HFF-Myc (cell line): ENCODE results near the gene PI4KA.
"Not testable (repeated sequence)": the region's sequence is repeated elsewhere in the genome, so short reads cannot be mapped to it uniquely, and the experiment has no call there.

ENCODE experiments used
- DNase-seq: peaks from one replicate; pipeline ENCODE4 v3.0.0-alpha.2; 2011; ENCODE audit warnings: low read depth; ENCODE audit errors: extremely low read depth
- H3K4me3 ChIP-seq: replicated peaks from 2 replicates; pipeline ENCODE4 v1.5.1; 2011; ENCODE audit warnings: low read depth, mild to moderate bottlenecking, control low read depth, low read length
- CTCF ChIP-seq: IDR thresholded peaks from 2 replicates; pipeline ENCODE4 v1.5.1; 2012; ENCODE audit warnings: mild to moderate bottlenecking, low read depth, low read length, control low read depth; ENCODE audit errors: missing control alignments

The PI4KA gene

GRCh38 chr22:20834725-20835124, 23.9 kb downstream of the PI4KA start:
- DNase-seq, result no peak
- TF ChIP-seq CTCF, result no peak
- no peak overlapping the region for H3K4me3 ChIP-seq

- TF ChIP-seq CTCF, result no peak
- no peak for DNase-seq
- H3K4me3 ChIP-seq, result no peak overlapping the region
Measured at GRCh38 chr22:20834206-20834605, 24.4 kb downstream of the PI4KA start.

GRCh38 chr22:20833225-20833665, 25.4 kb downstream of the PI4KA start:
- no peak overlapping the region for H3K4me3 ChIP-seq
- DNase-seq, result no peak
- TF ChIP-seq CTCF, result no peak

GRCh38 chr22:20829491-20830134, 29.0 kb downstream of the PI4KA start:
- TF ChIP-seq CTCF, result no peak
- DNase-seq, result no peak
- H3K4me3 ChIP-seq, result no peak overlapping the region

GRCh38 chr22:20826373-20827152, 32.0 kb downstream of the PI4KA start:
- DNase-seq, H3K4me3 ChIP-seq: not testable (repeated sequence)

- H3K4me3 ChIP-seq, result no peak overlapping the region
- DNase-seq, result no peak
- no peak for TF ChIP-seq CTCF
Measured at GRCh38 chr22:20825624-20826023, 33.0 kb downstream of the PI4KA start.

GRCh38 chr22:20825216-20825615, 33.4 kb downstream of the PI4KA start:
- H3K4me3 ChIP-seq, DNase-seq: not testable (repeated sequence)
